ENCODE results near the gene SOX9.

GRCh38 chr17:72152387-72152929 lies 31.6 kb downstream of the SOX9 start:
- no peak for TF ChIP-seq POLR2A (IDR thresholded peaks at IDR 0.05)
- TF ChIP-seq CTCF (IDR thresholded peaks at IDR 0.05) = no peak

Data from testis (tissue), 2 donors.